GM12878 (cell line): ENCODE data around the gene AP2S1.

Experiments
- CBX5 ChIP-seq: sonication (generic); IDR thresholded peaks from 2 replicates; pipeline ENCODE4 v1.6.1; 2016; ENCODE audit warnings: low read depth, moderate library complexity, mild to moderate bottlenecking, inconsistent platforms
- MXI1 ChIP-seq: fragments of 150-350 bp; IDR thresholded peaks from 2 replicates; pipeline ENCODE4 v1.6.1; 2011; ENCODE audit warnings: low read depth, mild to moderate bottlenecking, inconsistent platforms, low read length, improper control_type of control experiment
- SIN3A ChIP-seq: IDR thresholded peaks from 2 replicates; pipeline ENCODE4 v1.6.1; 2012; ENCODE audit warnings: low read depth, low read length, improper control_type of control experiment
- YY1 ChIP-seq: IDR thresholded peaks from 2 replicates; pipeline ENCODE4 v1.6.1; 2011; ENCODE audit warnings: low read depth, mild to moderate bottlenecking, low read length

DNA sequence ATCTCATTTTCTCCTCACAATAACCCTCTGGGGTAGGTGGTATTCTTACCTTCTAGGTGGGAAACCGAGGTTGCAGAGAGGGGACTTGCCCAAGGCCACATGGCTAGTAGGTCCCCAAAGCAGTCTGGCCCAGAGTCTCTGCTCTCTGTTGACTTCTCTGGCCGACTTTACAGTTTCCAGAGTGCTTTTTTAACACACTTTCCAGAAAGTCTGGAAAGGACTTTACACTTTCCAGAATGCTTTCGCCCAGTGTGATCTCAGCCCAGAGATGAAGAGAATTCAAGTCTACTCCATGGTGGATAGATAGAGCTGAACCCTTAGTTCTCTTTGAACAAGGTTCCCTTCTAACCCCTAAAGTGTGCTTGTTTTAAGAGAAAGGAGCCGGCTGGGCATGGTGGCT is 22.3 kb upstream of the AP2S1 start:
- TF ChIP-seq YY1, result no peak
- no peak for TF ChIP-seq MXI1
- no peak for TF ChIP-seq CBX5
- TF ChIP-seq SIN3A, result no peak
